ENCODE results near the gene KPNA6. TPM values are rescaled to one million over a fixed set of nuclear protein-coding genes. Genes with fewer than 3 reads are reported as not detected.
"Not testable (repeated sequence)": the region's sequence is repeated elsewhere in the genome, so short reads cannot be mapped to it uniquely, and the experiment has no call there.

The KPNA6 gene
- total RNA-seq, 1 experiment from 2014 or later: 84.4 TPM

DNA sequence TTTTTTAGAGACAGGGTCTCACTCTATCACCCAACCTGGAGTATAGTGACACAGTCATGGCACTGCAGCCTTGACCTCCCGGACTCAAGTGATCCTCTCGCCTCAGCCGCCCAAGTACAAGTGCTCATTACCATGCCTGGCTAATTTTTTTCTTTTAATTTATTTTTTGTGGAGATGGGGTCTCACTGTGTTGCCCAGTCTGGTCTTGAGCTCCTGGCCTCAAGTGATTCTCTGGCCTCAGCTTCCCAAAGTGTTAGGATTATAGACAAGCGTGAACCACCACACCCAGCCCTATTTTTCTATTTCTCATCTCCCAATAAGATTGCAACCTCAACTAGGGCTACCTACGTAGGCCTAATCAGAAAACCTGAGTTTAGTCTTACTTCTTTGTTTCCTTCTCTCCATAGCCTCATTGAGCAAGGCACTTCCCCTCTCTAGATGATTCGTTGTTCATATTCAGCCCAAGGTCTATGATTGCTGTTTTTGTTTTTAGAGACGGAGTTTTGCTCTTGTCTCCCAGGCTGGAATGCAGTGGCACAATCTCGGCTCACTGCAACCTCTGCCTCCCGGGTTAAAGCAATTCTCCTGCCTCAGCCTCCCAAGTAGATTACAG, 1.1 kb upstream of the KPNA6 start:
- intact Hi-C loops (cut with micrococcal nuclease; ENCODE audit: unreplicated experiment): no loop called here
- peak overlapping the region; percentile 98 for H3K4me3 Mint-ChIP-seq (ENCODE audit: low read depth, unreplicated experiment)
- no TSS peak for BruUV-seq (replicated peaks)
- H3K4me1 Mint-ChIP-seq (ENCODE audit: low read depth, unreplicated experiment): peaks cover 7% of the 10 kb centered on the region
- TF ChIP-seq, protein P1, sequence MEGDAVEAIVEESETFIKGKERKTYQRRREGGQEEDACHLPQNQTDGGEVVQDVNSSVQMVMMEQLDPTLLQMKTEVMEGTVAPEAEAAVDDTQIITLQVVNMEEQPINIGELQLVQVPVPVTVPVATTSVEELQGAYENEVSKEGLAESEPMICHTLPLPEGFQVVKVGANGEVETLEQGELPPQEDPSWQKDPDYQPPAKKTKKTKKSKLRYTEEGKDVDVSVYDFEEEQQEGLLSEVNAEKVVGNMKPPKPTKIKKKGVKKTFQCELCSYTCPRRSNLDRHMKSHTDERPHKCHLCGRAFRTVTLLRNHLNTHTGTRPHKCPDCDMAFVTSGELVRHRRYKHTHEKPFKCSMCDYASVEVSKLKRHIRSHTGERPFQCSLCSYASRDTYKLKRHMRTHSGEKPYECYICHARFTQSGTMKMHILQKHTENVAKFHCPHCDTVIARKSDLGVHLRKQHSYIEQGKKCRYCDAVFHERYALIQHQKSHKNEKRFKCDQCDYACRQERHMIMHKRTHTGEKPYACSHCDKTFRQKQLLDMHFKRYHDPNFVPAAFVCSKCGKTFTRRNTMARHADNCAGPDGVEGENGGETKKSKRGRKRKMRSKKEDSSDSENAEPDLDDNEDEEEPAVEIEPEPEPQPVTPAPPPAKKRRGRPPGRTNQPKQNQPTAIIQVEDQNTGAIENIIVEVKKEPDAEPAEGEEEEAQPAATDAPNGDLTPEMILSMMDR (IDR thresholded peaks at IDR 0.05; ENCODE audit: unreplicated experiment): no peak
- CTCF ChIA-PET: no interaction called here
- DNase-seq: no peak
- no peak overlapping the region for H3K27ac Mint-ChIP-seq (ENCODE audit: unreplicated experiment)
- peaks cover 28% of the 10 kb centered on the region for H3K36me3 Mint-ChIP-seq (ENCODE audit: insufficient read depth, unreplicated experiment)
- no peaks in the 10 kb centered on the region for H3K9me3 Mint-ChIP-seq (ENCODE audit: low read depth, unreplicated experiment)
- no peaks in the 10 kb centered on the region for H3K27me3 Mint-ChIP-seq (ENCODE audit: unreplicated experiment)

DNA sequence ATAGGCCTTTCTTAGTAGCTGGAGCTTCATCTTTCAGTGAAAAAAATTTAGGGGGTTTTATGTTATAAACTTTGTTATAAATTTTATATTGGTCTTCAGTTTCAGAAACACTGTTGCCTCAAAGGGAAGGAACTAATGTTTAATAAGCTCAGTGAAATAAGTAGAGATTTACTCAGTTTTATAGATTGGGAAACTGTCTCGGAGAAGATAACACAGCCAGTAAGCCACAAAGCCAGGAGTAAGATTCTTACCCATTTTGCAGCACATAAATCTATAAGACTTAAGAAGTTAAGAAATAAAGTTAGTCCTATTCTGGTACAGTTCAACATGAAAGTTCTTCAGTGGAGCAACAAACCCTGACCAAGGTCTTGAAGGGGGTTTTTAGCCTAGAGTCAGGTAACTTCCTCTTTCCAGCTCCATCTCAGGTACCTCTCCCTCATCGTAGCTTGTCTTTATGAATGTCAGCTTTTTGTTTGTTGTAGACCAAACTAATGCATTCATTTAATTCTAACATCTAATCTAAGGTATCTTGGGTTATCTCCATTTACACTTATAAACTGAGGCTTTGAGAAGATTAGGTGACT, 3.3 kb downstream of the KPNA6 start:
- Mint-ChIP-seq H3K4me1 (ENCODE audit: low read depth, unreplicated experiment) (peaks cover 12% of the 10 kb centered on the region), H3K9me3 (ENCODE audit: low read depth, unreplicated experiment) (no peaks in the 10 kb centered on the region), H3K36me3 (ENCODE audit: insufficient read depth, unreplicated experiment) (peaks cover 32% of the 10 kb centered on the region), H3K4me3 (ENCODE audit: low read depth, unreplicated experiment) (no peak overlapping the region), H3K27me3 (ENCODE audit: unreplicated experiment) (no peaks in the 10 kb centered on the region), H3K27ac (ENCODE audit: unreplicated experiment) (no peak overlapping the region)
- BruUV-seq (replicated peaks): no TSS peak
- intact Hi-C loops (cut with micrococcal nuclease; ENCODE audit: unreplicated experiment): no loop called here
- TF ChIP-seq, protein P1 (IDR thresholded peaks at IDR 0.05; ENCODE audit: unreplicated experiment): no peak
- DNase-seq: no peak
- CTCF ChIA-PET: interaction anchor here (0.6 to 1.1 kb wide), 2 partner anchors 22 to 54 kb away, joined by 3 to 5 read pairs; no protein-coding TSS in a partner anchor

DNA sequence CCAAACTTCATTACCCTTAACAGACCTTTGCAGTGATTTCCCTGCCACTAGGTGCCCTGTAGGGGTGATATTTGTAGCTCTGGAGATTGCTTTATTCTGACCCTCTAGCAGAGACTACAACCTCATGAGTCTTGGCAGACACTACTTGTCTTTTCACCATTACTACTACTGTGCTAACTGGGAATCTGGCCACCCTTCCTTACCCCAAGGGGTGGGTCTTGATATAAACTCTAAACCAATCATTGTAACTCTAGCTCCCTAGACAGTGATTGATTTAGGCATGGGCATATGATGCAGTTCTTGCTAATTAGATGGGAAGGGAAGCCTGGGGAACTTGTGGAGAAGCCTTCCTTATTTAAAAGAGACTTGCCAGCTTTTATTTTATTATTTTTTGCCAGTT, 3.9 kb downstream of the KPNA6 start:
- Mint-ChIP-seq H3K27ac (ENCODE audit: unreplicated experiment) (no peak overlapping the region), H3K9me3 (ENCODE audit: low read depth, unreplicated experiment) (no peaks in the 10 kb centered on the region), H3K27me3 (ENCODE audit: unreplicated experiment) (no peaks in the 10 kb centered on the region), H3K4me3 (ENCODE audit: low read depth, unreplicated experiment) (no peak overlapping the region), H3K4me1 (ENCODE audit: low read depth, unreplicated experiment) (peaks cover 18% of the 10 kb centered on the region), H3K36me3 (ENCODE audit: insufficient read depth, unreplicated experiment) (peaks cover 33% of the 10 kb centered on the region)
- TF ChIP-seq, protein P1 (IDR thresholded peaks at IDR 0.05; ENCODE audit: unreplicated experiment): no peak
- no peak for DNase-seq
- no TSS peak for BruUV-seq (replicated peaks)
- CTCF ChIA-PET: interaction anchor here (1.1 kb wide), 1 partner anchor 22 kb away, joined by 5 read pairs; no protein-coding TSS in a partner anchor
- intact Hi-C loops (cut with micrococcal nuclease; ENCODE audit: unreplicated experiment): no loop called here

DNA sequence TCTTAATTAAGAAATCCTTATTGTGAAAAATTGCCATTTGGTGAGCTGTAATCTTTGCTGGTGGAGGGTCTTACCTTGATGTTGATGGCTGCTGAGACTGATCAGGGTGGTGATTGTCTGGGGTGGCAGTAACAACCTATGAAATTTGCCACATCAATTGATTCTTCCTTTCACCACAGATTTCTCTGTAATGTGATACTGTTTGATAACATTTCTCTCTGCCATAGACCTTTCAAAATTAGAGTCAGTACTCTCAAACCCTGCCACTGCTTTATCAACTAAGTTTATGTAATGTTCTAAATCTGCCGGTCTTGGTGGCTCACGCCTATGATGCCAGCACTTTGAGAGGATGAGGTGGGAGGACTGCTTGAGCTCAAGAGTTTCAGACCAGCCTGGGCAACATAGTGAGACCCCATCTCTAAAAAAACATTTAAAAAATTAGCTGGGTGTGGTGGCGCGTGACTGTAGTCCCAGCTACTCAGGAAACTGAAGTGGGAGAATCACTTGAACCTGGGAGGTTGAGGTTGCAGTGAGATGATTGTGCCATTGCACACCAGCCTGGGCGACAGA, 5.0 kb downstream of the KPNA6 start:
- Mint-ChIP-seq H3K9me3 (ENCODE audit: low read depth, unreplicated experiment) (no peaks in the 10 kb centered on the region), H3K4me1 (ENCODE audit: low read depth, unreplicated experiment) (peaks cover 18% of the 10 kb centered on the region), H3K4me3 (ENCODE audit: low read depth, unreplicated experiment) (no peak overlapping the region), H3K27ac (ENCODE audit: unreplicated experiment) (no peak overlapping the region), H3K27me3 (ENCODE audit: unreplicated experiment) (no peaks in the 10 kb centered on the region), H3K36me3 (ENCODE audit: insufficient read depth, unreplicated experiment) (peaks cover 32% of the 10 kb centered on the region)
- CTCF ChIA-PET: interaction anchor here (0.6 kb wide), 1 partner anchor 42 kb away, joined by 3 read pairs; no protein-coding TSS in a partner anchor
- DNase-seq: no peak
- TF ChIP-seq, protein P1 (IDR thresholded peaks at IDR 0.05; ENCODE audit: unreplicated experiment): no peak
- intact Hi-C loops (cut with micrococcal nuclease; ENCODE audit: unreplicated experiment): no loop called here
- BruUV-seq (replicated peaks): no TSS peak

DNA sequence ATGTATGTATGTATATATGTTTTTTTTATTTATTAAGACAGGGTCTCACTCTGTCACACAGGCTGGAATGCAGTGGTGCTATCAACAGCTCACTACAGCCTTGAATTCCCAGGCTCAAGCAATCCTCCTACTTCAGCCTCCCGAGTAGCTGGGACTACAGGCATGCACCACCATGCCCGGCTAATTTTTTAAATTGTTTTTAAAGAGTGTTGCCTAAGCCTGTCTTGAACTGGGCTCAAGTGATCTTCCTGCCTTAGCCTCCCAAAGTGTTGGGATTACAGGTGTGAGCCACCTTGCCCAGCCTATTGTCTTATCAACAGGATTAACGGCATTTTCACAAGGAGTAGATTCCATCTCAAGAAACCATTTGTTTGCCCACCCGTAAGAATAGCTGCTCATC, 5.6 kb downstream of the KPNA6 start:
- CTCF ChIA-PET: interaction anchor here (0.6 kb wide), 1 partner anchor 41 kb away, joined by 3 read pairs; no protein-coding TSS in a partner anchor
- H3K27me3 Mint-ChIP-seq (ENCODE audit: unreplicated experiment); H3K9me3 Mint-ChIP-seq (ENCODE audit: low read depth, unreplicated experiment); H3K4me3 Mint-ChIP-seq (ENCODE audit: low read depth, unreplicated experiment); DNase-seq; intact Hi-C loops (cut with micrococcal nuclease; ENCODE audit: unreplicated experiment); BruUV-seq (replicated peaks); H3K27ac Mint-ChIP-seq (ENCODE audit: unreplicated experiment): not testable (repeated sequence)
- peaks cover 18% of the 10 kb centered on the region for H3K4me1 Mint-ChIP-seq (ENCODE audit: low read depth, unreplicated experiment)
- peaks cover 29% of the 10 kb centered on the region for H3K36me3 Mint-ChIP-seq (ENCODE audit: insufficient read depth, unreplicated experiment)
